Duodenal mucosa (tissue), 2 donors: ENCODE results near the gene PIK3R5.

Experiments used
- H3K27ac ChIP-seq: one replicate; pipeline ENCODE4 v1.7.0; 2013; ENCODE audit warnings: low read depth, low read length
- H3K27me3 ChIP-seq, 2 donors: one replicate each; pipeline ENCODE4 v1.7.0; 2013; ENCODE audit warnings: low read length in 2 of 2, control low read depth in 1 of 2; ENCODE audit not compliant: insufficient read depth in 2 of 2, control insufficient read depth in 1 of 2
- H3K36me3 ChIP-seq, 2 donors: one replicate each; pipeline ENCODE4 v1.7.0; 2013; ENCODE audit warnings: low read length in 2 of 2, control low read depth in 1 of 2; ENCODE audit not compliant: insufficient read depth in 2 of 2, control insufficient read depth in 1 of 2
- H3K4me1 ChIP-seq, 2 donors: one replicate each; pipeline ENCODE4 v1.7.0; 2013; ENCODE audit warnings: low read length in 2 of 2, control low read depth in 1 of 2; ENCODE audit not compliant: insufficient read depth in 2 of 2, control insufficient read depth in 1 of 2
- H3K4me3 ChIP-seq, 2 donors: one replicate each; pipeline ENCODE4 v1.7.0; 2013; ENCODE audit warnings: low read length in 2 of 2, low read depth in 1 of 2
- H3K9ac ChIP-seq, 2 donors: one replicate each; pipeline ENCODE4 v1.7.0; 2013; ENCODE audit warnings: low read length in 2 of 2, low read depth in 1 of 2
- H3K9me3 ChIP-seq, 2 donors: one replicate each; pipeline ENCODE4 v1.7.0; 2013; ENCODE audit warnings: low read length in 2 of 2, control low read depth in 1 of 2; ENCODE audit not compliant: control insufficient read depth in 1 of 2

PIK3R5 gene

GRCh38 chr17:8916466-8916865, 49.0 kb downstream of the PIK3R5 start:
- no peaks in the 10 kb centered on the region for H3K36me3 ChIP-seq
- no peak overlapping the region for H3K4me3 ChIP-seq
- H3K4me1 ChIP-seq = no peaks in the 10 kb centered on the region
- peaks cover 0 to 6% of the 10 kb centered on the region in 2 donors for H3K9me3 ChIP-seq
- no peak overlapping the region for H3K9ac ChIP-seq
- no peak overlapping the region for H3K27ac ChIP-seq
- H3K27me3 ChIP-seq = no peaks in the 10 kb centered on the region

- Histone ChIP-seq H3K27me3 (no peaks in the 10 kb centered on the region), H3K4me1 (no peaks in the 10 kb centered on the region), H3K27ac (no peak overlapping the region), H3K9me3 (peaks cover 0 to 6% of the 10 kb centered on the region in 2 donors), H3K36me3 (peaks cover 0 to 2% of the 10 kb centered on the region in 2 donors), H3K4me3 (no peak overlapping the region), H3K9ac (no peak overlapping the region)
Measured at GRCh38 chr17:8914554-8914953, 51.0 kb downstream of the PIK3R5 start.

- Histone ChIP-seq H3K9ac (no peak overlapping the region), H3K4me1 (no peaks in the 10 kb centered on the region), H3K27me3 (no peaks in the 10 kb centered on the region), H3K9me3 (peaks cover 0 to 6% of the 10 kb centered on the region in 2 donors), H3K4me3 (no peak overlapping the region), H3K27ac (no peak overlapping the region), H3K36me3 (peaks cover 0 to 3% of the 10 kb centered on the region in 2 donors)
Measured at GRCh38 chr17:8913879-8914278, 51.6 kb downstream of the PIK3R5 start.

DNA sequence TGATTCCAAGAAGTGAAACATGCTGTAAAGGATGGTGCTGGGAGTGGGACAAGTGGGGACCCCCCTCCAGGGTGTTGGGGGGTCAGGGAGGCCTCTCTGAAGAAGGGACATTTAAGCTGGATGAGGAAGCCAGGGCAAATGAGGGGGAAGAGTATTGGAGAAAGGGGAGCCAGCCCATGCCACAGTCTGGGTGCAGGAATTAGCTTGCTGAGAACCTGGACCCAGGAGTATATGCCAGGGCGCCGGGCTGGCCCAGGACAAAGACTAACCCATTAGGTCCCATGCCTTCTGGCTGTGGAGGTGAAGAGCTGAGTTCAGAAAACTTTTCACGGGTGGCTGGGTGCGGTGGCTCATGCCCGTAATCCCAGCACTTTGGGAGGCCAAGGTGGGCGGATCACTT, 52.4 kb downstream of the PIK3R5 start:
- Histone ChIP-seq H3K4me3 (no peak overlapping the region), H3K9me3 (peaks cover 0 to 4% of the 10 kb centered on the region in 2 donors), H3K27me3 (no peaks in the 10 kb centered on the region), H3K9ac (no peak overlapping the region), H3K27ac (no peak overlapping the region), H3K36me3 (peaks cover 0 to 3% of the 10 kb centered on the region in 2 donors), H3K4me1 (no peaks in the 10 kb centered on the region)

DNA sequence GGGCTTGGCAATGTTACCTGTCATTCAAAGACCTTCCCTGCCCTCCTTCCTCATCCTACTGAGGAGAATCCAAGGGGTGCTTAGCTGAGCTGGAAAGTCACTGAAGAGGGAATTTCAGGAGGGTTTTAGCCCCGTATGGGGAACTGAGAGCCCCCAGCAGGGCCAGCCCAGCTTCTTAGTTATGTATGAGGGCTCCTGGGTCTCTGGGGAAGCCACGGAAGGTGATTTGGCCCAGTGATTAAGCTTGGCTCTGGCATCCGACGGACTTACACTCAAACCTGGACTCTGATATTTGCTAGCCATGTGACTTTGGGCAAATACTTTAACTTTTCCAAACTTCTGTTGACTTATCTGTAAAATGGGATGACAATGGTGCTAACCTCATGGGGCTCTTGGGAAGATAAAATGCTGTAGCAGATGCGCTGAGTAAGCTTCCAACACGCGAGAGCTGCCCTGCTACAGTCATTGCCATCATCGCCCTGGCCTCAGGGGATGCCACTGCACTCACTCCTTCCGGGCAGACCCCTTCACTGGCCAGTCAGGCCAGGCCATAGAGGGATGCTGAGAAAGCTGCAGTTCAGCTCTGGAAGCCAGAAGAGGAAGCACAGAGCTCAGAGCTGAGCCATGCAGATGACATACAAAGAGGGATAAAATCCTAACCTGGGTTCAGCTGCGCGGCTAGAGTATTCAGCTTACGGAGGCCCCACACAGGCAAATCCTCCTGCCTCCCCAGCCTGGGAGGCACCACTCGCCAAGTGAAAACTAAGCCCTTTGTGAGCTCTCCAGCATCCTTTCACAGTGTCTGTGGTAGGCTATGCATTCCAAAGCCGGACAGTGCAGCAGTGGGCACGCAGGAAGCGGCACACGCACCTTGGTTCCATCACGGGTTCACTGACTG, 53.2 kb downstream of the PIK3R5 start:
- Histone ChIP-seq H3K4me1 (no peaks in the 10 kb centered on the region), H3K27me3 (no peaks in the 10 kb centered on the region), H3K9me3 (no peaks in the 10 kb centered on the region), H3K9ac (no peak overlapping the region), H3K27ac (no peak overlapping the region), H3K4me3 (no peak overlapping the region), H3K36me3 (peaks cover 0 to 3% of the 10 kb centered on the region in 2 donors)

DNA sequence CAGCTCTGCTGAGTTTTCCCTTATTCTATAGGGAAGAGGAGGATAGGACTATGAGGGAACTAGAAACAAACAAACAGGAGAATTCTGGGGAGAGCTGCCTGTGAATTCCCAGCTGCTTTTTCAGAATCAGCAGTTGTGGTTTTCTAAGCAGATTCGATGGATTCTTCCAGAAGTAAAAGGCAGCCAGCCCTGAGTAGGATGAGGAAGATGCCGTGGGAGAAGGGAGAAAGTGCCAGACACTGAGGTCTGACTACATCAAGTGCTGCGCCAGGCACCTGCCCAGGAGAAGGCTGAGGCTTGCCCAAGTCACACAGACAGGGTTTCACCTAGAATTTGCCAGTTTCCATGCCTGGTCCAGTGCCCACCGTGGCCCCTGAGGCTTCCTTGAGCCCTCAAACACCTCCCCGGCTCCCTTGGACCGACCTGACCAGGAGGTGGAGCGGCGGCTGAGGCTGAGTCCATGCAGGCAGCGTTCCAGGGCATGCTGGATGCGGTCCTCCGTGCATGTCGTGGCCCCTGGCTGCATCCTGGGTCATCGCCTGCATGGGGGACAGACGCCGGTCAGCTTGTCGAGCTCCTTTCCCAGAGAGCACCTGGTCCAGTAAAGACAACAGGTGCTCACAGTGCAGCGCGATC, 54.4 kb downstream of the PIK3R5 start:
- Histone ChIP-seq H3K27me3 (no peaks in the 10 kb centered on the region), H3K9ac (no peak overlapping the region), H3K4me3 (no peak overlapping the region), H3K27ac (no peak overlapping the region), H3K9me3 (no peaks in the 10 kb centered on the region), H3K36me3 (peaks cover 0 to 3% of the 10 kb centered on the region in 2 donors), H3K4me1 (no peaks in the 10 kb centered on the region)

DNA sequence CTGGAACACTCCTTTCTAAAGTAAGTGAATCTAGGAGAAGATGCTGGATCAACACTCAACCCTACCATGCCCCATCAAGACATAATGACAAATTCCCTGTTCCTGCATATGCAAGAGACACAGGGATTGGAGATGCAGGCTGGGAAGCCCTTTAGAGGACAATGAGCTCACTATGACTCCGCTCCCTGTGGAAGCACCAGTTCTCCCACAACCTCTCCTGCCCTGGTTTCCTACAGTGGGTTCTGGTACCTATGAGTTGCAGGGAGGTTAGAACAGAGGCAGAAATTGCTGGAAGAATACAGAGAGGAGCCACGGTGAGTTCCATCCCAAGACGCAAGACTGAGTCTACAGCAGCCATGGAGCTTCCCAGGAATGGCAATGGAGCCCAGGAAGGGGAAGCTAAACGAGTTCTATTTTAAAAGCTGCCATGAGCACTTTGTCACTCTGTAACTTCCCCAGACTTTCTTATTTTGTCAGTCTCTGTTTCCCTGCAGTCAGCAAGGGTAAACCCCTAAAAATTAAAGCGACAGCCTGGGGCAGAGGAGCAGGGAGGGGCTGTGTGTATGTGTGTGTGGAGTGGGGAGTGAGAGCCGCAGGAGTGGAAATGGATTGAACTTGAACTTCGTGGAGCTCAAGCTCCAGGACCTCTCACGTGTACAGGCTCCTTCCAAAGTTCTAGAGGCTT, 55.8 kb downstream of the PIK3R5 start:
- H3K4me3 ChIP-seq = no peak overlapping the region
- H3K27me3 ChIP-seq = no peaks in the 10 kb centered on the region
- peaks cover 0 to 5% of the 10 kb centered on the region in 2 donors for H3K36me3 ChIP-seq
- H3K27ac ChIP-seq = no peak overlapping the region
- H3K9me3 ChIP-seq = no peaks in the 10 kb centered on the region
- H3K4me1 ChIP-seq = no peaks in the 10 kb centered on the region
- no peak overlapping the region for H3K9ac ChIP-seq

GRCh38 chr17:8905331-8905730, 60.2 kb downstream of the PIK3R5 start:
- Histone ChIP-seq H3K9me3 (no peaks in the 10 kb centered on the region), H3K9ac (no peak overlapping the region), H3K4me3 (no peak overlapping the region), H3K27ac (no peak overlapping the region), H3K4me1 (peaks cover 0 to 6% of the 10 kb centered on the region in 2 donors), H3K36me3 (peaks cover 5 to 8% of the 10 kb centered on the region in 2 donors), H3K27me3 (no peaks in the 10 kb centered on the region)

GRCh38 chr17:8904686-8905085, 60.8 kb downstream of the PIK3R5 start:
- H3K36me3 ChIP-seq = peaks cover 5 to 7% of the 10 kb centered on the region in 2 donors

DNA sequence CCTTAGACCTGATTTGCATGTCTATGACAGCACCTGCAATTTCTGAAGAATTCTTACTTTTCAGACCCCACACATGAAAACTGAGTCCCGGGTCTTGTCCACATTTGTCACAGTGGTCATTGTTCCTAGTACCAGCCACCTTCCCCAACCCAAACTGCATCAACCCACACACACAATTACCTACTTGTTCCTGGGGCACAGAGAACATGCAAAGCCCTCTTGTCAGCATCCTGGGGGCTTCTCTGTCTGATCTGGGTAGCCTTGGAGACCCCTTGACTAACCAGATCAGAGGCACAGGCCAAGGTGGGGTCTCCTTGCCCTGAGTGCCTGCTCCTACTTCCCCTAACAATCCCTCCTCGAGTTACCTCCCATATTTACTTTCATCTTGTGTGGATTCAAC, 61.3 kb downstream of the PIK3R5 start:
- H3K9me3 ChIP-seq = no peaks in the 10 kb centered on the region
- no peak overlapping the region for H3K27ac ChIP-seq
- H3K4me3 ChIP-seq = no peak overlapping the region
- H3K4me1 ChIP-seq = peaks cover 4 to 6% of the 10 kb centered on the region in 2 donors
- peaks cover 5% of the 10 kb centered on the region in 2 donors for H3K36me3 ChIP-seq
- no peak overlapping the region for H3K9ac ChIP-seq
- H3K27me3 ChIP-seq = no peaks in the 10 kb centered on the region

More at GRCh38 chr17:8904686-8905085, 60.8 kb downstream of the PIK3R5 start:
- H3K27ac ChIP-seq = no peak overlapping the region
- H3K4me1 ChIP-seq = peaks cover 0 to 6% of the 10 kb centered on the region in 2 donors
- no peak overlapping the region for H3K4me3 ChIP-seq
- no peak overlapping the region for H3K9ac ChIP-seq
- H3K9me3 ChIP-seq = no peaks in the 10 kb centered on the region
- H3K27me3 ChIP-seq = no peaks in the 10 kb centered on the region
